ENCODE data around the gene RETREG3.
A peak's percentile ranks its signal among the peaks of the same experiment; 100 is the strongest.
"Not testable (repeated sequence)": the region's sequence is repeated elsewhere in the genome, so short reads cannot be mapped to it uniquely, and the experiment has no call there.

Gene RETREG3

GRCh38 chr17:42553161-42553818 lies 55.9 kb downstream of the RETREG3 start:
- DNase-seq (ENCODE audit: low spot score), result no peak

GRCh38 chr17:42552736-42553135 lies 56.4 kb downstream of the RETREG3 start, which contains the start of gene HSD17B1:
Gene HSD17B1 (plus strand): TSS chr17:42552923. CDS start chr17:42552934, 11 bp downstream.
- not testable (repeated sequence) for DNase-seq (ENCODE audit: low spot score)

GRCh38 chr17:42548993-42549755 lies 60.0 kb downstream of the RETREG3 start:
- DNase-seq (ENCODE audit: low spot score), result no peak

- no peak for DNase-seq (ENCODE audit: low spot score)
Observed at GRCh38 chr17:42548070-42548837, 60.9 kb downstream of the RETREG3 start.

GRCh38 chr17:42547698-42548069 lies 61.5 kb downstream of the RETREG3 start:
- DNase-seq (ENCODE audit: low spot score), result no peak

- DNase-seq (ENCODE audit: low spot score), result no peak
Observed at GRCh38 chr17:42547001-42547461, 62.1 kb downstream of the RETREG3 start.

- not testable (repeated sequence) for DNase-seq (ENCODE audit: low spot score)
Observed at GRCh38 chr17:42545755-42546505, 63.2 kb downstream of the RETREG3 start.

GRCh38 chr17:42544874-42545283 lies 64.3 kb downstream of the RETREG3 start:
- DNase-seq (ENCODE audit: low spot score), result no peak

GRCh38 chr17:42543190-42544079 lies 65.7 kb downstream of the RETREG3 start:
- DNase-seq (ENCODE audit: low spot score), result no peak

GRCh38 chr17:42541041-42541833 lies 67.9 kb downstream of the RETREG3 start:
- no peak for DNase-seq (ENCODE audit: low spot score)

GRCh38 chr17:42540558-42540957 lies 68.6 kb downstream of the RETREG3 start:
- not testable (repeated sequence) for DNase-seq (ENCODE audit: low spot score)

GRCh38 chr17:42538482-42538881 lies 70.7 kb downstream of the RETREG3 start:
- DNase-seq (ENCODE audit: low spot score), result no peak

GRCh38 chr17:42537826-42538451 lies 71.2 kb downstream of the RETREG3 start:
- no peak for DNase-seq (ENCODE audit: low spot score)

GRCh38 chr17:42537156-42537805 lies 71.9 kb downstream of the RETREG3 start:
- DNase-seq (ENCODE audit: low spot score), result no peak

GRCh38 chr17:42536372-42537155 lies 72.6 kb downstream of the RETREG3 start:
- DNase-seq (ENCODE audit: low spot score), result peak; percentile 87

- peak; percentile 97 for DNase-seq (ENCODE audit: low spot score)
Observed at GRCh38 chr17:42536048-42536371, 73.2 kb downstream of the RETREG3 start, which contains the start of gene NAGLU. Gene NAGLU (plus strand): TSS chr17:42536241. CDS start chr17:42536273, 32 bp downstream.

GRCh38 chr17:42535155-42536047 lies 73.8 kb downstream of the RETREG3 start:
- no peak for DNase-seq (ENCODE audit: low spot score)

Data from left forelimb (tissue), 1 donor.